WTC11 (cell line): ENCODE data around the gene PIM2. TPM values are rescaled to one million over a fixed set of nuclear protein-coding genes. Genes with fewer than 3 reads are reported as not detected.

ENCODE experiments used
- ATAC-seq: fragments of 200-7000 bp; cut with Tn5 transposase; 2 replicates; pipeline ENCODE4 v1.10.0; 2021; ENCODE audit warnings: mild to moderate bottlenecking, moderate library complexity
- CTCF ChIA-PET: fragments of 300-600 bp; sonication (Branson Sonifier 250); formaldehyde crosslinking; loops from one replicate; lab custom pipeline; 2021; ENCODE audit warnings: antibody characterized with exemption; lab: Charles Lee
- POLR2A ChIA-PET: fragments of 350-600 bp; sonication (Branson Sonifier 250); formaldehyde crosslinking; loops from one replicate; lab custom pipeline; 2021; ENCODE audit warnings: antibody characterized with exemption; lab: Charles Lee
- DNase-seq: peaks from one replicate; pipeline ENCODE4 v3.0.0; 2021; ENCODE audit warnings: low spot score
- H3K27ac Mint-ChIP-seq: 2 replicates; pipeline ENCODE4 v1.8.0; 2021; ENCODE audit warnings: mixed read lengths
- H3K27me3 Mint-ChIP-seq: 2 replicates; pipeline ENCODE4 v1.8.0; 2021; ENCODE audit warnings: low read depth, mild to moderate bottlenecking, moderate library complexity, mixed read lengths
- H3K36me3 Mint-ChIP-seq: 2 replicates; pipeline ENCODE4 v1.8.0; 2021; ENCODE audit warnings: mixed read lengths
- H3K4me1 Mint-ChIP-seq: 2 replicates; pipeline ENCODE4 v1.8.0; 2022; ENCODE audit warnings: mixed read lengths
- H3K4me3 Mint-ChIP-seq: 2 replicates; pipeline ENCODE4 v1.8.0; 2021; ENCODE audit warnings: mild to moderate bottlenecking, moderate library complexity, mixed read lengths
- H3K9me3 Mint-ChIP-seq: 2 replicates; pipeline ENCODE4 v1.8.0; 2021; ENCODE audit warnings: mixed read lengths
- E2F4 ChIP-seq: sonication (generic); formaldehyde crosslinking; IDR thresholded peaks from 2 replicates; pipeline ENCODE4 v1.8.1; 2022; ENCODE audit warnings: low read depth, mild to moderate bottlenecking, moderate library complexity, missing genetic modification reagents, borderline replicate concordance
- ESRRA ChIP-seq: sonication (generic); formaldehyde crosslinking; IDR thresholded peaks from 2 replicates; pipeline ENCODE4 v1.8.1; 2022; ENCODE audit warnings: mild to moderate bottlenecking, missing genetic modification reagents, borderline replicate concordance
- GTF2I ChIP-seq: fragments of 250-450 bp; sonication (Bioruptor Pico); conservative IDR thresholded peaks from 2 replicates; pipeline ENCODE4 v1.4.0; 2021; ENCODE audit warnings: mild to moderate bottlenecking
- HMGA2 ChIP-seq: fragments of 250-450 bp; sonication (Bioruptor Pico); IDR thresholded peaks from 2 replicates; pipeline ENCODE4 v1.4.0; 2021; ENCODE audit warnings: mild to moderate bottlenecking, moderate library complexity
- MLX ChIP-seq: sonication (generic); formaldehyde crosslinking; IDR thresholded peaks from 2 replicates; pipeline ENCODE4 v1.8.1; 2023; ENCODE audit warnings: mild to moderate bottlenecking, missing genetic modification reagents, moderate library complexity
- MYBL2 ChIP-seq: sonication (generic); formaldehyde crosslinking; IDR thresholded peaks from 2 replicates; pipeline ENCODE4 v1.8.1; 2023; ENCODE audit warnings: mild to moderate bottlenecking, moderate library complexity, missing genetic modification reagents
- NFATC4 ChIP-seq: fragments of 250-450 bp; sonication (Bioruptor Pico); IDR thresholded peaks from 2 replicates; pipeline ENCODE4 v1.9.0; 2021; ENCODE audit warnings: mild to moderate bottlenecking
- NR1H2 ChIP-seq: sonication (generic); formaldehyde crosslinking; IDR thresholded peaks from 2 replicates; pipeline ENCODE4 v1.9.0; 2021; ENCODE audit warnings: mild to moderate bottlenecking, moderate library complexity, missing genetic modification reagents
- NR3C1 ChIP-seq: sonication (generic); formaldehyde crosslinking; conservative IDR thresholded peaks from 2 replicates; pipeline ENCODE4 v1.8.1; 2023; ENCODE audit warnings: low read depth, mild to moderate bottlenecking, missing genetic modification reagents
- RELA ChIP-seq: sonication (generic); formaldehyde crosslinking; IDR thresholded peaks from 2 replicates; pipeline ENCODE4 v1.8.1; 2022; ENCODE audit warnings: missing genetic modification reagents, mild to moderate bottlenecking, borderline replicate concordance
- SMAD4 ChIP-seq: sonication (generic); formaldehyde crosslinking; IDR thresholded peaks from 2 replicates; pipeline ENCODE4 v1.8.0; 2022; ENCODE audit warnings: mild to moderate bottlenecking, missing genetic modification reagents
- TCF7 ChIP-seq: sonication (generic); formaldehyde crosslinking; IDR thresholded peaks from 2 replicates; pipeline ENCODE4 v1.8.0; 2022; ENCODE audit warnings: mild to moderate bottlenecking, low read depth, missing genetic modification reagents, moderate library complexity
- ZBTB21 ChIP-seq: sonication (generic); formaldehyde crosslinking; IDR thresholded peaks from 2 replicates; pipeline ENCODE4 v1.8.1; 2023; ENCODE audit warnings: mild to moderate bottlenecking, missing genetic modification reagents, borderline replicate concordance
- ZMAT4 ChIP-seq: fragments of 250-450 bp; sonication (Bioruptor Pico); IDR thresholded peaks from 2 replicates; pipeline ENCODE4 v1.9.0; 2021; ENCODE audit warnings: mild to moderate bottlenecking
- ZNF512 ChIP-seq: sonication (generic); formaldehyde crosslinking; IDR thresholded peaks from 2 replicates; pipeline ENCODE4 v1.8.1; 2022; ENCODE audit warnings: missing genetic modification reagents, borderline replicate concordance
- ZSCAN18 ChIP-seq: fragments of 250-450 bp; sonication (Bioruptor Pico); IDR thresholded peaks from 2 replicates; pipeline ENCODE4 v2.1.2; 2022; ENCODE audit warnings: mild to moderate bottlenecking, moderate library complexity
- total RNA-seq: library from RNA; stranded (reverse); gene quantifications from 3 replicates; pipeline ENCODE4 v1.2.3, GENCODE V29; 2021
- TF ChIP-seq, protein P1 (sequence below): sonication (generic); formaldehyde crosslinking; IDR thresholded peaks from 2 replicates; pipeline ENCODE4 v1.8.0; 2022; ENCODE audit warnings: mild to moderate bottlenecking, missing genetic modification reagents
- TF ChIP-seq, protein P2 (sequence below): sonication (generic); formaldehyde crosslinking; IDR thresholded peaks from 2 replicates; pipeline ENCODE4 v1.8.1; 2023; ENCODE audit warnings: mild to moderate bottlenecking, moderate library complexity, missing genetic modification reagents

The PIM2 gene
- total RNA-seq, 1 experiment from 2014 or later: 146 TPM

GRCh38 chrX:48961585-48962091 lies 42.8 kb upstream of the PIM2 start:
- ATAC-seq: no peak
- Mint-ChIP-seq H3K4me1 (peaks cover 4% of the 10 kb centered on the region; the same call in 1 of the 2 replicates), H3K27ac (no peak overlapping the region), H3K36me3 (peaks cover 3% of the 10 kb centered on the region; the same call in 1 of the 2 replicates), H3K27me3 (no peaks in the 10 kb centered on the region), H3K9me3 (no peaks in the 10 kb centered on the region), H3K4me3 (no peak overlapping the region)
- DNase-seq: no peak
- TF ChIP-seq NR3C1 (no peak), NFATC4 (CRISPR knock-in tag) (no peak), ZBTB21 (CRISPR knock-in tag) (no peak), GTF2I (CRISPR knock-in tag) (no peak), ZNF512 (CRISPR knock-in tag) (no peak), ZMAT4 (no peak), RELA (CRISPR knock-in tag) (no peak), HMGA2 (CRISPR knock-in tag) (no peak), NR1H2 (CRISPR knock-in tag) (no peak)
- TF ChIP-seq, protein P1, sequence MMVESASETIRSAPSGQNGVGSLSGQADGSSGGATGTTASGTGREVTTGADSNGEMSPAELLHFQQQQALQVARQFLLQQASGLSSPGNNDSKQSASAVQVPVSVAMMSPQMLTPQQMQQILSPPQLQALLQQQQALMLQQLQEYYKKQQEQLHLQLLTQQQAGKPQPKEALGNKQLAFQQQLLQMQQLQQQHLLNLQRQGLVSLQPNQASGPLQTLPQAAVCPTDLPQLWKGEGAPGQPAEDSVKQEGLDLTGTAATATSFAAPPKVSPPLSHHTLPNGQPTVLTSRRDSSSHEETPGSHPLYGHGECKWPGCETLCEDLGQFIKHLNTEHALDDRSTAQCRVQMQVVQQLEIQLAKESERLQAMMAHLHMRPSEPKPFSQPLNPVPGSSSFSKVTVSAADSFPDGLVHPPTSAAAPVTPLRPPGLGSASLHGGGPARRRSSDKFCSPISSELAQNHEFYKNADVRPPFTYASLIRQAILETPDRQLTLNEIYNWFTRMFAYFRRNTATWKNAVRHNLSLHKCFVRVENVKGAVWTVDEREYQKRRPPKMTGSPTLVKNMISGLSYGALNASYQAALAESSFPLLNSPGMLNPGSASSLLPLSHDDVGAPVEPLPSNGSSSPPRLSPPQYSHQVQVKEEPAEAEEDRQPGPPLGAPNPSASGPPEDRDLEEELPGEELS (CRISPR knock-in tag): no peak
- ChIA-PET POLR2A (interaction anchor here (0.9 to 1.5 kb wide), 2 partner anchors 10 to 11 kb away, joined by 3 to 4 read pairs; partner anchors contain the start of gene KCND1), CTCF (no interaction called here)

GRCh38 chrX:48960291-48960690 lies 41.5 kb upstream of the PIM2 start:
- Mint-ChIP-seq H3K4me1 (peaks cover 11% of the 10 kb centered on the region; the same call in 1 of the 2 replicates), H3K27me3 (no peaks in the 10 kb centered on the region), H3K4me3 (peak overlapping the region; percentile 39), H3K36me3 (peaks cover 3% of the 10 kb centered on the region; the same call in 1 of the 2 replicates), H3K27ac (peak overlapping the region; percentile 57; the same call in 1 of the 2 replicates), H3K9me3 (no peaks in the 10 kb centered on the region)
- ChIA-PET POLR2A (no interaction called here), CTCF (no interaction called here)
- ATAC-seq (no peak), DNase-seq (no peak)
- TF ChIP-seq MLX (CRISPR knock-in tag) (no peak), NR3C1 (no peak), SMAD4 (CRISPR knock-in tag) (no peak), E2F4 (no peak), MYBL2 (no peak), ZSCAN18 (no peak), ESRRA (CRISPR knock-in tag) (no peak), TCF7 (CRISPR knock-in tag) (no peak)
- TF ChIP-seq, protein P1 (CRISPR knock-in tag): no peak
- TF ChIP-seq, protein P2, sequence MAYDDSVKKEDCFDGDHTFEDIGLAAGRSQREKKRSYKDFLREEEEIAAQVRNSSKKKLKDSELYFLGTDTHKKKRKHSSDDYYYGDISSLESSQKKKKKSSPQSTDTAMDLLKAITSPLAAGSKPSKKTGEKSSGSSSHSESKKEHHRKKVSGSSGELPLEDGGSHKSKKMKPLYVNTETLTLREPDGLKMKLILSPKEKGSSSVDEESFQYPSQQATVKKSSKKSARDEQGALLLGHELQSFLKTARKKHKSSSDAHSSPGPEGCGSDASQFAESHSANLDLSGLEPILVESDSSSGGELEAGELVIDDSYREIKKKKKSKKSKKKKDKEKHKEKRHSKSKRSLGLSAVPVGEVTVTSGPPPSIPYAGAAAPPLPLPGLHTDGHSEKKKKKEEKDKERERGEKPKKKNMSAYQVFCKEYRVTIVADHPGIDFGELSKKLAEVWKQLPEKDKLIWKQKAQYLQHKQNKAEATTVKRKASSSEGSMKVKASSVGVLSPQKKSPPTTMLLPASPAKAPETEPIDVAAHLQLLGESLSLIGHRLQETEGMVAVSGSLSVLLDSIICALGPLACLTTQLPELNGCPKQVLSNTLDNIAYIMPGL (CRISPR knock-in tag): no peak
